Kidney (tissue), 14 donors: ENCODE measurements around the gene PKD1L1. TPM values are rescaled to one million over a fixed set of nuclear protein-coding genes. Genes with fewer than 3 reads are reported as not detected.

Source experiments
- DNase-seq, 5 donors: peaks; one replicate each; pipeline ENCODE4 v3.0.0-alpha.2; 2013 to 2020
- FAIRE-seq: peaks from 2 replicates; lab custom pipeline; 2012; peaks lifted over from hg19 to GRCh38; lab: Jason Lieb, UNC
- H3K27ac ChIP-seq, 2 donors: one replicate each; pipeline ENCODE4 v1.7.0; 2013; ENCODE audit warnings: low read depth in 2 of 2, low read length in 2 of 2, inconsistent platforms in 1 of 2
- H3K27me3 ChIP-seq: one replicate; pipeline ENCODE4 v1.7.1; 2013; ENCODE audit warnings: low read length, inconsistent platforms; ENCODE audit not compliant: control insufficient read depth, insufficient read depth
- H3K36me3 ChIP-seq, 3 donors: one replicate each; pipeline versions ENCODE4 v1.7.0 to v1.7.1; 2013; ENCODE audit warnings: low read length in 3 of 3, control low read depth in 1 of 3, inconsistent platforms in 1 of 3; ENCODE audit not compliant: insufficient read depth in 3 of 3, control insufficient read depth in 2 of 3
- H3K4me1 ChIP-seq, 3 donors: one replicate each; pipeline versions ENCODE4 v1.7.0 to v1.7.1; 2013; ENCODE audit warnings: low read length in 3 of 3, inconsistent platforms in 1 of 3, low read depth in 1 of 3; ENCODE audit not compliant: control insufficient read depth in 2 of 3, insufficient read depth in 2 of 3
- H3K4me3 ChIP-seq, 3 donors: one replicate each; pipeline versions ENCODE4 v1.7.0 to v1.8.1; 2013; ENCODE audit warnings: low read length in 3 of 3, control low read depth in 1 of 3, inconsistent platforms in 1 of 3
- H3K9ac ChIP-seq, 3 donors: one replicate each; pipeline versions ENCODE4 v1.7.0 to v1.7.1; 2013; ENCODE audit warnings: low read length in 3 of 3, control low read depth in 1 of 3, inconsistent platforms in 1 of 3
- H3K9me3 ChIP-seq, 3 donors: one replicate each; pipeline versions ENCODE4 v1.7.0 to v1.7.1; 2013; ENCODE audit warnings: low read length in 3 of 3, control low read depth in 1 of 3, inconsistent platforms in 1 of 3; ENCODE audit not compliant: control insufficient read depth in 2 of 3, insufficient read depth in 1 of 3
- CTCF ChIP-seq: IDR thresholded peaks from 3 replicates; pipeline ENCODE4 v1.5.1; 2012; ENCODE audit warnings: mild to moderate bottlenecking, moderate library complexity, borderline replicate concordance; ENCODE audit not compliant: insufficient read depth; ENCODE audit errors: extremely low read depth
- intact Hi-C: fragments of 100-400 bp; cut with DNase I; formaldehyde crosslinking; loops from one replicate; pipeline ENCODE4 v1.11.1; 2022
- polyA plus RNA-seq: library from polyadenylated mRNA; stranded (reverse); fragments of 350-450 nt; fragmentation: Illumina TruSeq; extraction: RNeasy Lipid Tissue Mini Kit (QIAGEN cat#74804); gene quantifications from one replicate; pipeline ENCODE4 v1.2.3, GENCODE V29; 2014; ENCODE audit warnings: low read depth, low replicate concordance; ENCODE audit not compliant: insufficient read depth
- total RNA-seq: library from RNA; stranded (reverse); fragmentation: NEBNext Ultra II Directional; extraction: Animal tissue kit (Norgen Biotek cat#: 25700); gene quantifications from one replicate; pipeline ENCODE4 v1.2.1, GENCODE V29; 2021
- donor health status: control.
- donor health status: control.
- donor health status: control.
- donor health status: control.
- donor health status: control.
- donor health status: DM: yes; HTN: yes; CAD: no.
- donor health status: Normal renal cell carcinoma (clear cell type).

The PKD1L1 gene
- total and polyA plus RNA-seq, 2 donors from 2014 or later: 0.32 to 0.82 TPM

GRCh38 chr7:47979145-47979831 is 31.0 kb upstream of the PKD1L1 start, which contains the start of gene HUS1:
Gene HUS1, minus strand, starts transcription at chr7:47979615. Its CDS starts 96 bp downstream, at chr7:47979519.
- Histone ChIP-seq H3K27ac (peak within 1 kb of the TSS; percentile 89 to 95), H3K4me3 (peak within 1 kb of the TSS; percentile 88 to 92 (median 92)), H3K27me3 (no peaks in the 10 kb centered on the region), H3K9ac (peak within 1 kb of the TSS; percentile 61 to 79 (median 69)), H3K4me1 (peaks cover 5 to 8% (median 6%) of the 10 kb centered on the region in 3 donors), H3K9me3 (no peaks in the 10 kb centered on the region), H3K36me3 (peaks cover 10 to 23% (median 15%) of the 10 kb centered on the region in 3 donors)
- DNase-seq (peak; percentile 88 to 97 (median 94)), FAIRE-seq (no peak)
- intact Hi-C loops: no loop called here
- no peak for TF ChIP-seq CTCF

- Histone ChIP-seq H3K27me3 (no peaks in the 10 kb centered on the region), H3K27ac (peak overlapping the region; percentile 8 to 89), H3K36me3 (peaks cover 12 to 29% (median 16%) of the 10 kb centered on the region in 3 donors), H3K4me3 (peak overlapping the region; percentile 88 to 92 (median 92)), H3K4me1 (peaks cover 5 to 8% (median 6%) of the 10 kb centered on the region in 3 donors), H3K9me3 (no peaks in the 10 kb centered on the region), H3K9ac (peak overlapping the region; percentile 61 to 79 (median 69))
- DNase-seq: no peak
- intact Hi-C loops: no loop called here
- no peak for FAIRE-seq
- TF ChIP-seq CTCF: no peak
Measured at GRCh38 chr7:47978790-47979144, 30.5 kb upstream of the PKD1L1 start.

GRCh38 chr7:47973739-47974138 is 25.5 kb upstream of the PKD1L1 start:
- Histone ChIP-seq H3K4me3 (no peak overlapping the region), H3K36me3 (peaks cover 12 to 40% (median 23%) of the 10 kb centered on the region in 3 donors), H3K27me3 (no peaks in the 10 kb centered on the region), H3K27ac (no peak overlapping the region), H3K9me3 (no peaks in the 10 kb centered on the region), H3K9ac (no peak overlapping the region), H3K4me1 (peaks cover 5% of the 10 kb centered on the region in 3 donors)
- intact Hi-C loops: no loop called here
- DNase-seq (no peak), FAIRE-seq (no peak)
- TF ChIP-seq CTCF: no peak
